T-cell (primary cell): Measurements from ENCODE around the gene FYTTD1. TPM values are rescaled to one million over a fixed set of nuclear protein-coding genes. Genes with fewer than 3 reads are reported as not detected.

Experiments used
- ATAC-seq, 4 experiments: fragments of 200-7000 bp in 3 of 4; fragments of 150-1000 bp in 1 of 4; cut with Tn5 transposase; replicated peaks in 1 of 4; 1 replicate in 3 of 4; 2 replicates in 1 of 4; pipeline ENCODE4 v1.10.0; 2021; ENCODE audit warnings: moderate library complexity in 3 of 4, mild to moderate bottlenecking in 2 of 4, moderate number of reproducible peaks in 1 of 4
- CTCF ChIA-PET, 2 donors: fragments of 300-600 bp; sonication (Branson Sonifier 250); formaldehyde crosslinking; loops; one replicate each; lab custom pipeline; 2022; ENCODE audit warnings: antibody characterized with exemption in 2 of 2; lab: Charles Lee
- POLR2A ChIA-PET, 2 donors: fragments of 300-600 bp; sonication (Branson Sonifier 250); formaldehyde crosslinking; loops; one replicate each; lab custom pipeline; 2022; ENCODE audit warnings: antibody characterized with exemption in 2 of 2; lab: Charles Lee
- DNase-seq, 35 experiments: peaks; one replicate each; pipeline versions ENCODE4 v3.0.0 to v3.0.0-alpha.2; 2013 to 2023
- H3K27ac ChIP-seq: one replicate; pipeline ENCODE4 v1.5.1; 2013; ENCODE audit warnings: low read length
- H3K27me3 ChIP-seq, 2 experiments: replicated peaks in 1 of 2; 1 replicate in 1 of 2; 2 replicates in 1 of 2; pipeline versions ENCODE4 v1.6.1 to v1.7.0; 2013; ENCODE audit warnings: low read length in 1 of 2, mixed read lengths in 1 of 2; ENCODE audit not compliant: control insufficient read depth in 2 of 2, insufficient read depth in 2 of 2; ENCODE audit errors: extremely low read depth in 1 of 2
- H3K36me3 ChIP-seq, 2 donors: 1 replicate in 1 of 2; 2 replicates in 1 of 2; pipeline versions ENCODE4 v1.6.1 to v1.7.0; 2013; ENCODE audit warnings: low read length in 1 of 2; ENCODE audit not compliant: control insufficient read depth in 2 of 2, insufficient read depth in 1 of 2; ENCODE audit errors: extremely low read depth in 1 of 2
- H3K4me1 ChIP-seq, 2 experiments: 1 replicate in 1 of 2; 2 replicates in 1 of 2; pipeline versions ENCODE4 v1.6.1 to v1.7.0; 2013; ENCODE audit warnings: low read length in 2 of 2, mixed read lengths in 1 of 2; ENCODE audit not compliant: insufficient read depth in 2 of 2, control insufficient read depth in 1 of 2; ENCODE audit errors: extremely low read depth in 1 of 2
- H3K4me3 ChIP-seq, 2 donors: 1 replicate in 1 of 2; 2 replicates in 1 of 2; pipeline versions ENCODE4 v1.5.1 to v1.7.0; 2013; ENCODE audit warnings: mild to moderate bottlenecking in 2 of 2, low read length in 1 of 2, moderate library complexity in 1 of 2; ENCODE audit not compliant: control insufficient read depth in 1 of 2; ENCODE audit errors: extremely low read depth in 1 of 2
- H3K9me3 ChIP-seq: 2 replicates; pipeline ENCODE4 v1.7.0; 2013
- H3K27ac Mint-ChIP-seq, 2 donors: one replicate each; pipeline ENCODE4 v1.8.0; 2020 to 2021; ENCODE audit warnings: mild to moderate bottlenecking in 2 of 2, mixed read lengths in 2 of 2
- H3K27me3 Mint-ChIP-seq, 2 donors: one replicate each; pipeline ENCODE4 v1.8.0; 2021 to 2022; ENCODE audit warnings: mixed read lengths in 2 of 2
- H3K36me3 Mint-ChIP-seq: one replicate; pipeline ENCODE4 v1.8.0; 2021; ENCODE audit warnings: mixed read lengths
- H3K4me1 Mint-ChIP-seq, 3 donors: one replicate each; pipeline ENCODE4 v1.8.0; 2020 to 2022; ENCODE audit warnings: mixed read lengths in 3 of 3, mild to moderate bottlenecking in 1 of 3
- H3K4me3 Mint-ChIP-seq, 3 donors: one replicate each; pipeline ENCODE4 v1.8.0; 2020 to 2022; ENCODE audit warnings: mild to moderate bottlenecking in 3 of 3, mixed read lengths in 3 of 3, moderate library complexity in 3 of 3
- H3K9me3 Mint-ChIP-seq, 3 donors: one replicate each; pipeline ENCODE4 v1.8.0; 2020 to 2022; ENCODE audit warnings: mixed read lengths in 3 of 3
- WGBS: methylation state at CpG from one replicate; pipeline ENCODE4 v1.1.5; 2013; ENCODE audit warnings: missing lambda C conversion rate; ENCODE audit not compliant: insufficient coverage; 5-methylcytosine and 5-hydroxymethylcytosine counted together
- total RNA-seq, 35 experiments: library from RNA in 6 of 35; stranded (reverse) in 6 of 35; fragments of 120-200 nt in 1 of 35; gene quantifications; one replicate each; pipeline versions ENCODE4 v1.2.1 to v1.2.4 and lab custom pipeline; 2013 to 2026

The FYTTD1 gene
- total RNA-seq, 5 donors from 2014 or later (not counting 1 experiment from before 2014, with no cell fraction given): 52.4 to 58.4 (median 55.6) TPM

- Histone ChIP-seq H3K4me3 (no peak overlapping the region), H3K27me3 (no peaks in the 10 kb centered on the region), H3K4me1 (peaks cover 10 to 22% of the 10 kb centered on the region in 2 experiments), H3K36me3 (no peaks in the 10 kb centered on the region), H3K9me3 (no peaks in the 10 kb centered on the region), H3K27ac (no peak overlapping the region)
- WGBS: 100% methylated on average over 1 of the region's 4 CpGs
- POLR2A ChIA-PET: interaction anchor here in 1 of 2 donors (0.6 kb wide), 1 partner anchor 39 kb away, joined by 3 read pairs; no protein-coding TSS in a partner anchor
- H3K4me1 Mint-ChIP-seq: peaks cover 71 to 87% (median 71%) of the 10 kb centered on the region in 3 donors
- H3K36me3 Mint-ChIP-seq: peaks cover 2% of the 10 kb centered on the region
- CTCF ChIA-PET: interaction anchor here in 1 of 2 donors (0.6 kb wide), 2 partner anchors 10 to 32 kb away, joined by 5 read pairs; no protein-coding TSS in a partner anchor
- H3K9me3 Mint-ChIP-seq: no peaks in the 10 kb centered on the region
- no peaks in the 10 kb centered on the region for H3K27me3 Mint-ChIP-seq
- no peak overlapping the region for H3K27ac Mint-ChIP-seq
- DNase-seq: no peak
- no peak for ATAC-seq
- no peak overlapping the region for H3K4me3 Mint-ChIP-seq
Measured at GRCh38 chr3:197796087-197796486, 46.4 kb downstream of the FYTTD1 start.

- Histone ChIP-seq H3K27me3 (no peaks in the 10 kb centered on the region), H3K36me3 (no peaks in the 10 kb centered on the region), H3K9me3 (no peaks in the 10 kb centered on the region), H3K27ac (no peak overlapping the region), H3K4me3 (no peak overlapping the region), H3K4me1 (peaks cover 8 to 20% of the 10 kb centered on the region in 2 experiments)
- ATAC-seq (no peak), DNase-seq (no peak)
- POLR2A ChIA-PET: no interaction called here
- CTCF ChIA-PET: no interaction called here
- Mint-ChIP-seq H3K4me1 (peaks cover 77 to 86% (median 77%) of the 10 kb centered on the region in 3 donors), H3K4me3 (no peak overlapping the region), H3K27ac (peak overlapping the region; percentile 3 to 4), H3K27me3 (no peaks in the 10 kb centered on the region), H3K36me3 (peaks cover 2% of the 10 kb centered on the region), H3K9me3 (no peaks in the 10 kb centered on the region)
- WGBS: 90% methylated on average over 2 of the region's 3 CpGs
Measured at GRCh38 chr3:197798863-197799262, 49.2 kb downstream of the FYTTD1 start.

GRCh38 chr3:197800379-197800778 is 50.7 kb downstream of the FYTTD1 start:
- Mint-ChIP-seq H3K9me3 (no peaks in the 10 kb centered on the region), H3K36me3 (peaks cover 5% of the 10 kb centered on the region), H3K4me3 (no peak overlapping the region), H3K27me3 (no peaks in the 10 kb centered on the region), H3K4me1 (peaks cover 67 to 71% (median 67%) of the 10 kb centered on the region in 3 donors), H3K27ac (peak overlapping the region in 1 of 2 donors; percentile 22)
- Histone ChIP-seq H3K27me3 (no peaks in the 10 kb centered on the region), H3K4me1 (peaks cover 8 to 18% of the 10 kb centered on the region in 2 experiments), H3K36me3 (no peaks in the 10 kb centered on the region), H3K27ac (no peak overlapping the region), H3K4me3 (no peak overlapping the region), H3K9me3 (no peaks in the 10 kb centered on the region)
- POLR2A ChIA-PET: no interaction called here
- DNase-seq: no peak
- ATAC-seq: no peak
- CTCF ChIA-PET: interaction anchor here (0.6 to 0.7 kb wide), 2 partner anchors 1708 to 1725 kb away, joined by 3 to 4 read pairs; no protein-coding TSS in a partner anchor
- no CpG with 5 or more reads among the region's 3 CpGs for WGBS

- Mint-ChIP-seq H3K36me3 (peaks cover 6% of the 10 kb centered on the region), H3K27ac (peak overlapping the region; percentile 66 to 76), H3K9me3 (no peaks in the 10 kb centered on the region), H3K4me3 (no peak overlapping the region), H3K4me1 (peaks cover 55 to 58% (median 58%) of the 10 kb centered on the region in 3 donors), H3K27me3 (no peaks in the 10 kb centered on the region)
- ChIA-PET POLR2A (no interaction called here), CTCF (interaction anchor here (0.6 to 1.2 kb wide), 5 partner anchors 9 to 59 kb away, joined by 3 to 4 read pairs (median 3); partner anchors contain the start of gene FYTTD1 (in 1 of the 2))
- no peaks in the 10 kb centered on the region for H3K9me3 ChIP-seq
- WGBS: 30% methylated on average over 2 of the region's 8 CpGs
- ATAC-seq (peak; percentile 44 to 65 (median 58)), DNase-seq (peak in 17 of 35 experiments; percentile 11 to 61 (median 26))
- peaks cover 6 to 17% of the 10 kb centered on the region in 2 experiments for H3K4me1 ChIP-seq
- no peak overlapping the region for H3K4me3 ChIP-seq
- H3K27me3 ChIP-seq: no peaks in the 10 kb centered on the region
- peaks cover 0 to 5% of the 10 kb centered on the region in 2 donors for H3K36me3 ChIP-seq
- H3K27ac ChIP-seq: peak overlapping the region; percentile 25
Measured at GRCh38 chr3:197801891-197802778, 52.5 kb downstream of the FYTTD1 start.

- peak in 2 of 4 experiments; percentile 33 to 53 for ATAC-seq
- no peak overlapping the region for H3K27ac Mint-ChIP-seq
- no CpG with 5 or more reads among the region's 3 CpGs for WGBS
Measured at GRCh38 chr3:197802779-197803459, 53.2 kb downstream of the FYTTD1 start.

GRCh38 chr3:197804511-197804910 is 54.8 kb downstream of the FYTTD1 start:
- H3K9me3 Mint-ChIP-seq: no peaks in the 10 kb centered on the region
- peaks cover 58 to 63% (median 61%) of the 10 kb centered on the region in 3 donors for H3K4me1 Mint-ChIP-seq
- ATAC-seq (no peak), DNase-seq (no peak)
- no peak overlapping the region for H3K27ac Mint-ChIP-seq
- peaks cover 10% of the 10 kb centered on the region for H3K36me3 Mint-ChIP-seq
- H3K27ac ChIP-seq: no peak overlapping the region
- ChIA-PET CTCF (no interaction called here), POLR2A (no interaction called here)
- no peak overlapping the region for H3K4me3 Mint-ChIP-seq
- no peak overlapping the region for H3K4me3 ChIP-seq
- H3K27me3 Mint-ChIP-seq: no peaks in the 10 kb centered on the region
- H3K9me3 ChIP-seq: no peaks in the 10 kb centered on the region
- H3K4me1 ChIP-seq: peaks cover 6 to 8% of the 10 kb centered on the region in 2 experiments
- H3K36me3 ChIP-seq: peaks cover 0 to 5% of the 10 kb centered on the region in 2 donors
- no CpG with 5 or more reads among the region's 4 CpGs for WGBS
- no peaks in the 10 kb centered on the region for H3K27me3 ChIP-seq

More at GRCh38 chr3:197802779-197803459, 53.2 kb downstream of the FYTTD1 start:
- H3K27me3 Mint-ChIP-seq: no peaks in the 10 kb centered on the region
- no peaks in the 10 kb centered on the region for H3K9me3 Mint-ChIP-seq
- no peak overlapping the region for H3K4me3 Mint-ChIP-seq
- CTCF ChIA-PET: interaction anchor here (0.5 to 1.1 kb wide), 4 partner anchors 10 to 54 kb away, joined by 3 to 4 read pairs (median 4); partner anchors contain the start of gene FYTTD1 (in 1 of the 2)
- Histone ChIP-seq H3K36me3 (peaks cover 0 to 5% of the 10 kb centered on the region in 2 donors), H3K27ac (no peak overlapping the region), H3K27me3 (no peaks in the 10 kb centered on the region), H3K4me3 (no peak overlapping the region), H3K4me1 (peaks cover 6 to 12% of the 10 kb centered on the region in 2 experiments), H3K9me3 (no peaks in the 10 kb centered on the region)
- H3K4me1 Mint-ChIP-seq: peaks cover 55 to 60% (median 58%) of the 10 kb centered on the region in 3 donors
- peaks cover 10% of the 10 kb centered on the region for H3K36me3 Mint-ChIP-seq
- POLR2A ChIA-PET: no interaction called here
- peak in 1 of 35 experiments; percentile 27 for DNase-seq
